Measurements from ENCODE around the gene PPP1R12C.

- no peak for TF ChIP-seq CTCF (IDR thresholded peaks at IDR 0.05)
- no peak for TF ChIP-seq POLR2AphosphoS5 (IDR thresholded peaks at IDR 0.05)
- TF ChIP-seq POLR2A (IDR thresholded peaks at IDR 0.05) = no peak
- no peak for TF ChIP-seq EP300 (IDR thresholded peaks at IDR 0.05)
Observed at GRCh38 chr19:55063492-55063843, 54.0 kb downstream of the PPP1R12C start.
